22Rv1 (cell line): ENCODE data around the gene GFPT2.

ENCODE experiments used
- CTCF ChIP-seq: fragments of 450-650 bp; IDR thresholded peaks from 2 replicates; pipeline ENCODE4 v1.5.1; 2017; ENCODE audit warnings: mild to moderate bottlenecking
- ZFX ChIP-seq: fragments of 450-650 bp; IDR thresholded peaks from 2 replicates; pipeline ENCODE4 v1.6.1; 2017; ENCODE audit warnings: antibody characterized with exemption, borderline replicate concordance

- TF ChIP-seq CTCF (no peak), ZFX (no peak)
These were observed 22.9 kb downstream of the GFPT2 start for GRCh38 chr5:180330270-180330648.
